Pericardium fibroblast (primary cell): ENCODE measurements around the gene HEPHL1. TPM values are rescaled to one million over a fixed set of nuclear protein-coding genes. Genes with fewer than 3 reads are reported as not detected.

Experiments used
- total RNA-seq: library from RNA; depleted of rRNA; stranded (reverse); fragments of >200 nt; gene quantifications from 2 replicates; pipeline ENCODE4 v1.2.3, GENCODE V29; 2015

The HEPHL1 gene
- total RNA-seq = not detected in 2 replicates

GRCh38 chr11:94020777-94021481 lies at the start of gene HEPHL1:
Gene HEPHL1 (plus strand): TSS chr11:94021354. CDS start chr11:94021369, 15 bp downstream.

GRCh38 chr11:94128746-94129511 lies 107.8 kb downstream of the HEPHL1 start, which contains the start of gene PANX1:
Gene PANX1 (plus strand): TSS chr11:94128841. CDS start chr11:94129313, 472 bp downstream.

Other genes with a start within 250 kb of the HEPHL1 start
- 18.1 and 19.7 TPM in 2 replicates for gene MED17, start 237.1 kb upstream of the HEPHL1 start, total RNA-seq
- not detected in 2 replicates for gene VSTM5, start 170.7 kb upstream of the HEPHL1 start, total RNA-seq
- gene PANX1, start 107.5 kb downstream of the HEPHL1 start, total RNA-seq = 22.0 and 28.0 TPM in 2 replicates